ENCODE data around the gene LRIT1.

- TF ChIP-seq EZH2phosphoT487 (IDR thresholded peaks at IDR 0.05; ENCODE audit: borderline replicate concordance) (no peak), CTCF (conservative IDR thresholded peaks at IDR 0.05; ENCODE audit: low read length) (no peak)
Observed at GRCh38 chr10:84208023-84208422, 33.3 kb downstream of the LRIT1 start.

Data from Loucy (cell line).